Hematopoietic multipotent progenitor cell treated with erythropoietin and hydrocortisone succinate and interleukin-3 and kit ligand, for 6 days (in vitro differentiated cells): ENCODE data around the gene ROM1.

ENCODE experiments used
- DNase-seq: peaks from one replicate; pipeline ENCODE4 v3.0.0-alpha.2; 2015

Gene ROM1

GRCh38 chr11:62652161-62653006, 39.3 kb downstream of the ROM1 start:
- DNase-seq, result peak; percentile 60

GRCh38 chr11:62654297-62654696, 41.2 kb downstream of the ROM1 start:
- DNase-seq, result no peak

DNA sequence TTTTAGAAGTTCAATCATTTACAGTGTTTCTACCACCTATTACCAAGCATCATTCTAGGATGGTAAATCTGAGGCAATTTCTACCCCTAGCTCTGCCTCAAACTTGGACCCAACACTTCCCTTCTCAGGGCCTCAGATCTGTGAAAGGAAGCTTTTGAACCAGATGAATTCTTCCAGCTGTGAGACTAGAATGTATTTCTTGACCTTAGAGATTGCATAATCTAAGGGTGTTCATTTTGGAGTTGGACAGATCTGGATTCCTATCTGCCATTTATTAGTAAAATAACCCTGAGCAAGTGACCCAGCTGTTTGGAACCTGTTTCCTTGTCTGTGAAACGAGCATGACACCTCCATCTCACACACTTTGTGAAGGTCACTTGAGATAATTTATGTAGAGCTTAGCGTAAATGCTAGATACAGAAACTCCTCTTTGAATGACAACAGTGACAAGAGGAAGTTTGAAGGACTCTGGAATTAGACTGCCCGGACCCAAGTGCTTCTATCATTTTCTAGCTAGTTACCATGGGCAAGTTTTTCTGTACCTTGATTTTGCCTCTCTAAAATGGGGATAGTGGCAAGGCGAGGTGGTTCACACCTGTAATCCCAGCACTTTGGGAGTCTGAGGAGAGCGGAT, 43.9 kb downstream of the ROM1 start:
- no peak for DNase-seq

GRCh38 chr11:62664405-62665074, 51.5 kb downstream of the ROM1 start:
- DNase-seq, result peak; percentile 74
